IMR-90 (cell line): ENCODE measurements around the gene ZNF747. TPM values are rescaled to one million over a fixed set of nuclear protein-coding genes. Genes with fewer than 3 reads are reported as not detected.

Experiments used
- ATAC-seq: fragments of 200-7000 bp; cut with Tn5 transposase; 2 replicates; pipeline ENCODE4 v1.9.1; 2020; ENCODE audit warnings: low read depth, mild to moderate bottlenecking, moderate library complexity
- BruUV-seq: library from RNA; stranded (reverse); fragments of 400-500 nt; replicated peaks from 2 replicates; lab custom pipeline; 2021; lab: Mats Ljungman, UMichigan
- CTCF ChIA-PET: fragments of 300-600 bp; formaldehyde crosslinking; extraction: SDS; loops from one replicate; lab custom pipeline; 2021; ENCODE audit warnings: antibody characterized with exemption; lab: Yijun Ruan, JAX
- POLR2A ChIA-PET: fragments of 300-600 bp; sonication (Branson Sonifier 250); formaldehyde crosslinking; loops from one replicate; lab custom pipeline; 2022; ENCODE audit warnings: antibody characterized with exemption; ENCODE audit not compliant: unreplicated experiment; lab: Charles Lee
- DNase-seq: peaks from one replicate; pipeline ENCODE4 v3.0.0; 2013
- H2AFZ ChIP-seq: replicated peaks from 2 replicates; pipeline ENCODE3; 2013; ENCODE audit warnings: low read length, mild to moderate bottlenecking; ENCODE audit not compliant: poor library complexity
- H2AK5ac ChIP-seq: 2 replicates; pipeline ENCODE4 v1.6.1; 2013; ENCODE audit warnings: low read depth, low read length, inconsistent platforms
- H2AK9ac ChIP-seq: replicated peaks from 2 replicates; pipeline ENCODE3; 2013; ENCODE audit warnings: mild to moderate bottlenecking, low read depth, low read length, moderate library complexity; ENCODE audit not compliant: poor library complexity
- H2BK120ac ChIP-seq: 2 replicates; pipeline ENCODE4 v1.6.1; 2013; ENCODE audit warnings: low read depth, low read length, inconsistent platforms
- H2BK15ac ChIP-seq: 3 replicates; pipeline ENCODE4 v1.6.1; 2013; ENCODE audit warnings: low read depth, low read length, inconsistent platforms
- H2BK20ac ChIP-seq: 2 replicates; pipeline ENCODE4 v1.6.1; 2013; ENCODE audit warnings: low read depth, mild to moderate bottlenecking, inconsistent platforms, low read length, moderate library complexity
- H2BK5ac ChIP-seq: 2 replicates; pipeline ENCODE4 v1.6.1; 2013; ENCODE audit warnings: mild to moderate bottlenecking, low read depth, low read length, inconsistent platforms; ENCODE audit not compliant: poor library complexity, severe bottlenecking
- H3K14ac ChIP-seq: replicated peaks from 2 replicates; pipeline ENCODE4 v1.6.1; 2013; ENCODE audit warnings: low read depth, low read length, inconsistent platforms
- H3K18ac ChIP-seq: 2 replicates; pipeline ENCODE4 v1.6.1; 2013; ENCODE audit warnings: low read depth, low read length, control low read depth
- H3K23ac ChIP-seq: 2 replicates; pipeline ENCODE4 v1.6.1; 2013; ENCODE audit warnings: low read depth, low read length, inconsistent platforms
- H3K27ac ChIP-seq: 2 replicates; pipeline ENCODE4 v1.5.1; 2013; ENCODE audit warnings: mild to moderate bottlenecking, control low read depth, low read length; ENCODE audit not compliant: insufficient read depth
- H3K27me3 ChIP-seq: 2 replicates; pipeline ENCODE4 v1.6.1; 2013; ENCODE audit warnings: low read length; ENCODE audit not compliant: control insufficient read depth, insufficient read depth
- H3K36me3 ChIP-seq: 2 replicates; pipeline ENCODE4 v1.6.1; 2013; ENCODE audit warnings: low read length, mixed read lengths; ENCODE audit not compliant: control insufficient read depth, insufficient read depth
- H3K4ac ChIP-seq: 2 replicates; pipeline ENCODE4 v1.6.1; 2013; ENCODE audit warnings: low read depth, low read length, inconsistent platforms
- H3K4me1 ChIP-seq: 2 replicates; pipeline ENCODE4 v1.6.1; 2013; ENCODE audit warnings: low read length, mixed read lengths; ENCODE audit not compliant: control insufficient read depth, insufficient read depth
- H3K4me2 ChIP-seq: 2 replicates; pipeline ENCODE4 v1.6.1; 2013; ENCODE audit warnings: low read depth, mild to moderate bottlenecking, control low read depth, low read length, moderate library complexity
- H3K4me3 ChIP-seq: 2 replicates; pipeline ENCODE4 v1.5.1; 2013; ENCODE audit warnings: low read depth, mild to moderate bottlenecking, control low read depth, low read length, moderate library complexity; ENCODE audit not compliant: insufficient read depth
- H3K56ac ChIP-seq: 2 replicates; pipeline ENCODE4 v1.6.1; 2013; ENCODE audit warnings: low read length, inconsistent platforms; ENCODE audit not compliant: insufficient read depth; ENCODE audit errors: extremely low read depth
- H3K79me1 ChIP-seq, 2 experiments: 2 replicates each; pipeline ENCODE4 v1.6.1; 2013; ENCODE audit warnings: low read length in 2 of 2, inconsistent platforms in 1 of 2, low read depth in 1 of 2
- H3K9ac ChIP-seq: 2 replicates; pipeline ENCODE4 v1.6.1; 2013; ENCODE audit warnings: low read depth, low read length, control low read depth
- H3K9me1 ChIP-seq: 2 replicates; pipeline ENCODE4 v1.6.1; 2013; ENCODE audit warnings: low read length, inconsistent platforms; ENCODE audit not compliant: insufficient read depth
- H3K9me3 ChIP-seq: 2 replicates; pipeline ENCODE4 v1.6.1; 2013; ENCODE audit warnings: low read length; ENCODE audit not compliant: control insufficient read depth, insufficient read depth
- H4K20me1 ChIP-seq: 2 replicates; pipeline ENCODE4 v1.6.1; 2013; ENCODE audit warnings: low read length, inconsistent platforms; ENCODE audit not compliant: insufficient read depth
- H4K5ac ChIP-seq: 2 replicates; pipeline ENCODE4 v1.6.1; 2013; ENCODE audit warnings: mild to moderate bottlenecking, low read depth, low read length, control low read depth
- H4K8ac ChIP-seq, 2 experiments: 2 replicates each; pipeline ENCODE4 v1.6.1; 2013; ENCODE audit warnings: low read depth in 2 of 2, low read length in 2 of 2, control low read depth in 1 of 2, inconsistent platforms in 1 of 2
- H4K91ac ChIP-seq: 2 replicates; pipeline ENCODE4 v1.6.1; 2013; ENCODE audit warnings: low read depth, low read length, inconsistent platforms; ENCODE audit not compliant: insufficient read depth
- BHLHE40 ChIP-seq: fragments of 150-350 bp; IDR thresholded peaks from 2 replicates; pipeline ENCODE4 v1.6.1; 2016; ENCODE audit warnings: mild to moderate bottlenecking, low read depth, low read length
- CHD1 ChIP-seq: IDR thresholded peaks from 2 replicates; pipeline ENCODE4 v1.6.1; 2012; ENCODE audit warnings: low read depth, low read length, improper control_type of control experiment
- MXI1 ChIP-seq: IDR thresholded peaks from 2 replicates; pipeline ENCODE4 v1.6.1; 2012; ENCODE audit warnings: low read depth, mild to moderate bottlenecking, low read length, moderate library complexity, borderline replicate concordance
- RFX5 ChIP-seq: IDR thresholded peaks from 2 replicates; pipeline ENCODE4 v1.8.0; 2012; ENCODE audit warnings: low read depth, mild to moderate bottlenecking, low read length, moderate library complexity
- WGBS, 2 experiments: methylation state at CpG; one replicate each; pipeline versions ENCODE4 v1.1.5 to v1.1.7; 2013; ENCODE audit warnings: missing lambda C conversion rate in 2 of 2; ENCODE audit not compliant: insufficient read length in 1 of 2; ENCODE audit errors: extremely low coverage in 2 of 2; 5-methylcytosine and 5-hydroxymethylcytosine counted together
- dilution Hi-C: fragments of 300-500 bp; cut with HindIII; formaldehyde crosslinking; loops from one replicate; pipeline ENCODE4 v1.14.3; 2018; ENCODE audit warnings: low sequenced_read_pairs; ENCODE audit not compliant: unreplicated experiment
- in situ Hi-C: fragments of 300-500 bp; cut with MboI; formaldehyde crosslinking; loops from 3 replicates; pipeline ENCODE4 v1.14.3; 2019; ENCODE audit warnings: low sequenced_read_pairs, inconsistent platforms, mixed read lengths
- intact Hi-C: fragments of 100-400 bp; cut with micrococcal nuclease; formaldehyde crosslinking; loops from 2 replicates; pipeline ENCODE4 v1.10.0; 2022
- polyA plus RNA-seq, 3 experiments: library from polyadenylated mRNA; depleted of rRNA; stranded (reverse); fragments of >200 nt; gene quantifications; 2 replicates each; pipeline ENCODE4 v1.2.3, GENCODE V29; 2012; ENCODE audit warnings: low replicate concordance in 1 of 3
- total RNA-seq: library from RNA; depleted of rRNA; stranded (reverse); fragments of >200 nt; gene quantifications from 2 replicates; pipeline ENCODE4 v1.2.3, GENCODE V29; 2012
- TF ChIP-seq, protein P1 (sequence below): conservative IDR thresholded peaks from 2 replicates; pipeline ENCODE4 v1.5.1; 2012; ENCODE audit warnings: mild to moderate bottlenecking, low read depth, low read length, improper control_type of control experiment

ZNF747 gene
- total and polyA plus RNA-seq, 2 of the 4 experiments (the other 2 are of a cell fraction) = 2.0 to 2.9 TPM

DNA sequence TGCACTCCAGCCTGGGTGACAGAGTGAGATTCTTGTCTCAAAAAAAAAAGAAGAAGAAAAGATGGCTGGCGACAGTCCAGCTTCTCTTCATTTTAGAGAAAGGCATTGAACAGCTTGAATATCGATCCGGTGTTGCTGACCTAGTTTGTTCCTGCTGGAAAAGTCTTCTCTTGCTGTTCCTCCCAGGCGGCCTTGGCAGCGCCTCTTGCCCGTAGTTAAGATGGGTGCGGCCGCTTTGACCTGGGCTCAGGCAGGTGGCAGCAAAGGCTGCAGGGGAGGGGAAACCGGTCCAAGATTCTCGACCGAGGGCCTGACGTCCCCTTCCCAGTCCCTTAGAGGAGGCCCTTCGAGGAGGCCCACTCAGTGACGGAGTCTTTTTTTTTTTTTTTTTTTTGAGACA is 27.4 kb upstream of the ZNF747 start:
- dilution Hi-C loops = no loop called here
- Histone ChIP-seq H2BK5ac (no peak overlapping the region), H3K27me3 (peaks cover 6% of the 10 kb centered on the region; the same call in 1 of the 2 replicates), H3K4ac (no peak overlapping the region), H3K56ac (no peak overlapping the region), H3K23ac (no peak overlapping the region), H2BK15ac (no peak overlapping the region), H3K4me3 (no peak overlapping the region), H3K9me3 (no peaks in the 10 kb centered on the region), H2AFZ (no peak overlapping the region), H2BK20ac (no peak overlapping the region), H2AK9ac (no peak overlapping the region), H3K14ac (no peak overlapping the region), H4K5ac (no peak overlapping the region), H3K18ac (no peak overlapping the region), H3K4me1 (no peaks in the 10 kb centered on the region), H2AK5ac (no peak overlapping the region), H2BK120ac (no peak overlapping the region), H3K4me2 (no peak overlapping the region), H3K9me1 (no peaks in the 10 kb centered on the region), H4K20me1 (no peaks in the 10 kb centered on the region), H3K79me1 (peaks cover 0 to 11% of the 10 kb centered on the region in 2 experiments; a peak in 2 of 4 replicates), H4K91ac (no peak overlapping the region), H3K36me3 (no peaks in the 10 kb centered on the region), H3K9ac (no peak overlapping the region), H3K27ac (no peak overlapping the region), H4K8ac (no peak overlapping the region)
- intact Hi-C loops = no loop called here
- CTCF ChIA-PET = no interaction called here
- 100% methylated on average over 3 of the region's 14 CpGs; no CpG with 5 or more reads in 1 of the 2 experiments for WGBS, 2 experiments
- BruUV-seq = no TSS peak
- POLR2A ChIA-PET = no interaction called here
- no peak for ATAC-seq
- in situ Hi-C loops = no loop called here
- TF ChIP-seq RFX5 (no peak), MXI1 (no peak), CHD1 (no peak), BHLHE40 (no peak)
- TF ChIP-seq, protein P1, sequence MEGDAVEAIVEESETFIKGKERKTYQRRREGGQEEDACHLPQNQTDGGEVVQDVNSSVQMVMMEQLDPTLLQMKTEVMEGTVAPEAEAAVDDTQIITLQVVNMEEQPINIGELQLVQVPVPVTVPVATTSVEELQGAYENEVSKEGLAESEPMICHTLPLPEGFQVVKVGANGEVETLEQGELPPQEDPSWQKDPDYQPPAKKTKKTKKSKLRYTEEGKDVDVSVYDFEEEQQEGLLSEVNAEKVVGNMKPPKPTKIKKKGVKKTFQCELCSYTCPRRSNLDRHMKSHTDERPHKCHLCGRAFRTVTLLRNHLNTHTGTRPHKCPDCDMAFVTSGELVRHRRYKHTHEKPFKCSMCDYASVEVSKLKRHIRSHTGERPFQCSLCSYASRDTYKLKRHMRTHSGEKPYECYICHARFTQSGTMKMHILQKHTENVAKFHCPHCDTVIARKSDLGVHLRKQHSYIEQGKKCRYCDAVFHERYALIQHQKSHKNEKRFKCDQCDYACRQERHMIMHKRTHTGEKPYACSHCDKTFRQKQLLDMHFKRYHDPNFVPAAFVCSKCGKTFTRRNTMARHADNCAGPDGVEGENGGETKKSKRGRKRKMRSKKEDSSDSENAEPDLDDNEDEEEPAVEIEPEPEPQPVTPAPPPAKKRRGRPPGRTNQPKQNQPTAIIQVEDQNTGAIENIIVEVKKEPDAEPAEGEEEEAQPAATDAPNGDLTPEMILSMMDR = no peak
- DNase-seq = no peak
